ENCODE results near the gene PARP12.

GRCh38 chr7:140027858-140028257 is 34.9 kb downstream of the PARP12 start:
- no peak for TF ChIP-seq CTCF (IDR thresholded peaks at IDR 0.05; ENCODE audit: low read depth, low read length, poor library complexity, severe bottlenecking)
- TF ChIP-seq EZH2phosphoT487 (IDR thresholded peaks at IDR 0.05; ENCODE audit: borderline replicate concordance, low read length): no peak

Measured in DOHH2 (cell line).